ENCODE measurements around the gene SCD.
"Not testable (repeated sequence)": the region's sequence is repeated elsewhere in the genome, so short reads cannot be mapped to it uniquely, and the experiment has no call there.

The SCD gene

GRCh38 chr10:100362570-100363496 lies 15.8 kb downstream of the SCD start:
- DNase-seq (ENCODE audit: low spot score), result no peak

- DNase-seq (ENCODE audit: low spot score), result no peak
Measured at GRCh38 chr10:100364175-100364574, 17.1 kb downstream of the SCD start.

- peak; percentile 36 for DNase-seq (ENCODE audit: low spot score)
Measured at GRCh38 chr10:100364735-100365391, 17.8 kb downstream of the SCD start.

GRCh38 chr10:100368721-100369120 lies 21.7 kb downstream of the SCD start:
- no peak for DNase-seq (ENCODE audit: low spot score)

- DNase-seq (ENCODE audit: low spot score), result peak; percentile 71
Measured at GRCh38 chr10:100370714-100371481, 23.9 kb downstream of the SCD start.

- no peak for DNase-seq (ENCODE audit: low spot score)
Measured at GRCh38 chr10:100371482-100372027, 24.5 kb downstream of the SCD start.

GRCh38 chr10:100372415-100373297 lies 25.6 kb downstream of the SCD start:
- no peak for DNase-seq (ENCODE audit: low spot score)

GRCh38 chr10:100373298-100374199 lies 26.5 kb downstream of the SCD start:
- DNase-seq (ENCODE audit: low spot score), result peak; percentile 97

GRCh38 chr10:100374200-100374655 lies 27.2 kb downstream of the SCD start:
- no peak for DNase-seq (ENCODE audit: low spot score)

GRCh38 chr10:100374677-100375353 lies 27.8 kb downstream of the SCD start:
- not testable (repeated sequence) for DNase-seq (ENCODE audit: low spot score)

- not testable (repeated sequence) for DNase-seq (ENCODE audit: low spot score)
Measured at GRCh38 chr10:100376656-100377055, 29.6 kb downstream of the SCD start.

- DNase-seq (ENCODE audit: low spot score), result no peak
Measured at GRCh38 chr10:100377830-100378229, 30.8 kb downstream of the SCD start.

- no peak for DNase-seq (ENCODE audit: low spot score)
Measured at GRCh38 chr10:100380400-100380799, 33.4 kb downstream of the SCD start.

GRCh38 chr10:100382553-100382952 lies 35.5 kb downstream of the SCD start:
- DNase-seq (ENCODE audit: low spot score), result no peak

GRCh38 chr10:100383251-100383650 lies 36.2 kb downstream of the SCD start:
- DNase-seq (ENCODE audit: low spot score), result no peak

GRCh38 chr10:100391163-100392002 lies 44.4 kb downstream of the SCD start:
- no peak for DNase-seq (ENCODE audit: low spot score)

GRCh38 chr10:100392686-100393003 lies 45.6 kb downstream of the SCD start:
- no peak for DNase-seq (ENCODE audit: low spot score)

GRCh38 chr10:100395626-100396025 lies 48.6 kb downstream of the SCD start:
- DNase-seq (ENCODE audit: low spot score), result no peak

GRCh38 chr10:100396605-100397004 lies 49.6 kb downstream of the SCD start:
- DNase-seq (ENCODE audit: low spot score), result no peak

All from AG08395 (cell line).